GM20431 (cell line): Measurements from ENCODE around the gene CHD5.

Source experiments
- in situ Hi-C: fragments of 300-500 bp; cut with MseI, MboI; formaldehyde crosslinking; loops from one replicate; pipeline ENCODE4 v1.15.0; 2020; ENCODE audit warnings: low sequenced_read_pairs; ENCODE audit not compliant: unreplicated experiment

The CHD5 gene

DNA sequence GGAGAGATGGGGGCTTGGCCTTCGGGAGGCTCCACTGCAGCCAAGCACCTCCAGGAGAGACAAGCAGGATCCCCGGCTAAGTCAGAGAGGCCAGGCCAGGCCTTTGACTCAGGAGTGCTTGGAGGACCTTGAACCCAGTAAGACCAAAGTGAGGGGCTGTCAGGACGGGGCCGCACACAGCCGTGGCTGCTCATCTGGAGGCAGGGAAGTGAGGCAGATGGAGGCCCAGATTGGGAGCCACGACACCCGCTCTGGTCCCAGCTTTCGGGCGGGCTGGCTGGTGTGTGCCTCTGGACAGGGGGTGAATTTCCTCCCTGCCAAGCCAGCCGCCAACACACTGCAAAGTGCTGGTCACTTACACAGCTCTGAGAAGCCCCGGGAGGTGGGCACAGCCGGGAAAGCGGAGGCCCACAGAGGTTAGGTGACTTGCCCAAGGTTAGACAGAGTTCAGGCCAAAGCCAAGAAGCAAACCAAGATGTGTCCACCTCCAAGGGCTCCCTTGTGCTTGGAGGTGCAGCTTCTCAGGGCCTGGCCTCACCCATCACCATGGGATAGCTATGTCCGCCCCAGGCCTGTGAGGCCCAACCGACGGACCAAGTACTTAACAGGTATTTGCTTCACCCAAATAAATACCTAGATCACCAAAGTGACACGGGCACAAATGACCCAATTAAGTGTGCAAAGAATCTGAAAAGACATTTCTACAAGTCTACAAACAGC, 58.3 kb downstream of the CHD5 start:
- in situ Hi-C loops = no loop called here

DNA sequence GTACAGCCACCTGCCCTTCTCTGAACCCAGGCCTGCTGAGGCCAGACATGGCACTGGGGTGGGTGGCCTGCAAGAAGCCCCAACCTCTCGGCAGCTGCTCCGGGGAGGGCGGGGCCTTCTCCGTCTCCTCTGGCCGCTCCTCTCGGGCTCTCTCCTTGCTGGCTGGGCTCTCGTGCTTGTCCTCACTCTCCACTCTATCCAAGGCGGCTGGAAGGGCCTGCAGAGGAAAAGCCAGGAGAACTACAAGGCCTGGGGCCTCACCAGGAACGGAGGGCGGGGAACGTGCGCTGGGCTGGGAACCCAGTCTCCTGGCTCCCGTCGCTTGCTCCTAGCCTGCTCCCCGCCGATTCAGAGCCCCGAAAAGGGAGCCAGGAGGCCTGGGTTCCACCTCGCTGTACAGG, 59.1 kb downstream of the CHD5 start:
- in situ Hi-C loops = no loop called here

DNA sequence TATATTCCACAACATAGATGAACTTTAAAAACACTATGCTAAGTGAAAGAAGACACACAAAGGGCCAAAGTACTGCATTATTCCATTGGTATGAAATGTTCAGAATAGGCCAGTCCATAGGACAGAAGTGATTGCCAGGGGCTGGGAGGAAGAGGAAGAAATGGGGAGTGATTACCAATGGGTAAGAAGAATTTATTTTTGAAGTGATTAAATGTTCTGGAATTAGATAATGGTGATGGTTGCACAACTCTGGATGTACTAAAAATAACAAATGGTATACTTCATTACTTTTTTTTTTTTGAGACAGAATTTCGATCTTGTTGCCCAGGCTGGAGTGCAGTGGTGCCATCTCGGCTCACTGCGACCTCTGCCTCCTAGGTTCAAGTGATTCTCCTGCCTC, 61.7 kb downstream of the CHD5 start:
- in situ Hi-C loops = no loop called here

DNA sequence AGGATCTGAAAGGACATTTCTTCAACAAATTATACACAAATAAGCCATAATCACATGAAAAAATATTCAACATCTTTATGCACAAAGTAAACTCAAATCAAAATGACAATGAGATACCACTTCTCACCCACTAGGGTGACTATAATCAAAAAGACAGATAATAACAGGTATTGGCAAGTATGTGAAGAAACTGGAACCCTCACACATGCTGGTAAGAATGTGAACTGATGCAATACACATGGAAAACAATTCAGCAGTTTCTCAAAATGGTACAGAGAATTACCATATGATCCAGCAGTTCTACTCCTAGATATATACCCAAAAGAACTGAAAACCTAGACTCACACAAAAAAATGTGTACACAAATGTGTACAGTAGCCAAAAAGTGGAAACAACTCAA, 62.5 kb downstream of the CHD5 start:
- in situ Hi-C loops = no loop called here

- in situ Hi-C loops = no loop called here
Observed at GRCh38 chr1:6117064-6117463, 63.1 kb downstream of the CHD5 start.

DNA sequence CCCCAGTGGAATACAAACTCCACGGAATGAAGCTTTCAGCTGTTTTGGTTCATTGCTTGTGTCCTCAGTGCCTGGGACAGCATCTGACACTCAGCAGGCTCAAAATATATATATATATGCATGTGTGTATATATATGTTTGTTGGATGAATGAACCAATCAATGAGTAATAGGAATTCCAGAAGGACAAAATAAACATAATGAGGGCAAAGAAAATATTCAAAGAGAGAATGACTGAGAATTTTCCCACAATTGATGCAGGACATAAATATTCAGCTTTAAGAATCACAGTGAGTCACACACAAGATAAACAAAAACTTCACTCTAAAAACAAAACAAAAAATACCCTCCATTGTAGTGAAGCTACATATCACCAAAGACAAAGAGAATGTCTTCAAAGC, 64.0 kb downstream of the CHD5 start:
- in situ Hi-C loops = no loop called here

DNA sequence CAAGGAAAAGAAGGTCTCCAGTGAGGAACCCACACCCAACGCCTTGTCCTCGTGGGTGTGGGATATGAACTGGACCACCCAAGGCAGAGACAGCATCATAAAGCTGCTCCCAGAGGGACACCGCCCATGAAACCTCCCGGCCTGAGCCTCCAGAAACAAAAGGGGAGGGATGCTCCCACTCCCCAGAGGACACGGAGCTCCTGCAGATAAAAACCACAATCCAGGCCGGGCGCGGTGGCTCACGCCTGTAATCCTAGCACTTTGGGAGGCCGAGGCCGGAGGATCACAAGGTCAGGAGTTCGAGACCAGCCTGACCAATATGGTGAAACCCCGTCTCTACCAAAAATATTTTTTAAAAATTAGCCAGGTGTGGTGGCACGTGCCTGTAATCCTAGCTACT, 66.4 kb downstream of the CHD5 start:
- in situ Hi-C loops = no loop called here

- in situ Hi-C loops = no loop called here
Observed at GRCh38 chr1:6113116-6113515, 67.0 kb downstream of the CHD5 start.

GRCh38 chr1:6112690-6113005, 67.5 kb downstream of the CHD5 start:
- in situ Hi-C loops = no loop called here

- in situ Hi-C loops = no loop called here
Observed at GRCh38 chr1:6111991-6112689, 68.0 kb downstream of the CHD5 start.

- in situ Hi-C loops = no loop called here
Observed at GRCh38 chr1:6111571-6111970, 68.5 kb downstream of the CHD5 start.

DNA sequence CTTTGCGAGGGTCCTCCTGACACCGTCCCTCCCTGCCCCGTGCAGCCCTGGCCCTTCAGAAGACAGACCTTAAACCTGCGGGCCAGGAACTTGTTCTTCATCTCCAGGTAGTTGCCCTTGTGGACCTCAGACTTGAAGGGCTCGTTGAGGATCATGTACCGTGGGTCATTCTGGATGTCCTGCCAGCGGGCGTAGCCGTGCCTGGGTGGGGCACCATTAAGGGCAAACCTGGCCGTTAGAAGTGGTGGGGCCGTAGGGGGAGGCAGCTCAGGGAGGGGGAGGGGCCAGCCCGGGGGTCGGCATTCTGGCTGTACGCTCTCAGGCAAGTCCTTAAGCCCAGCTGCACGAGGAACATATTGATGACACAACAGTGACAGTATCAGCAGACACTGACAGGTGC, 69.8 kb downstream of the CHD5 start:
- in situ Hi-C loops = no loop called here

DNA sequence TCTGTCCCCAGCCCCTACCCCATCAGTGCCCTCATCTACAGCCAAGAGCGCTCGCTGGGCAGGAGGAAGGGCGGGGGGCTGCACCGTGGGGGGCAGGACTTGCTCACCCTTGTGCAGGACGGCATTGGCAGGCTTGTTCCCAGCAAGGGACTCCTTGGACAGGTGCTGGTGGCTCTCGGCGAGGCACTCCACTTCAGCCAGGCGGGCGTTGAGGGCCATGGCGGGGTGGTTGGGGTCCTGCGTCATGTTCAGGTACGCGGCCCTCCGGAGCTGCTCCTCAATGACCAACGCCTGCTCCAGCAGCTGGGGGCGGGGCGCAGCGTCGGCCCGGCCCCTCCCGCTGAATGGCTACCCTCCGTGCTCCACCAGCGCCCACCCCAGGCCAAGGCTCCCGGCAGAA, 70.4 kb downstream of the CHD5 start:
- in situ Hi-C loops = no loop called here

DNA sequence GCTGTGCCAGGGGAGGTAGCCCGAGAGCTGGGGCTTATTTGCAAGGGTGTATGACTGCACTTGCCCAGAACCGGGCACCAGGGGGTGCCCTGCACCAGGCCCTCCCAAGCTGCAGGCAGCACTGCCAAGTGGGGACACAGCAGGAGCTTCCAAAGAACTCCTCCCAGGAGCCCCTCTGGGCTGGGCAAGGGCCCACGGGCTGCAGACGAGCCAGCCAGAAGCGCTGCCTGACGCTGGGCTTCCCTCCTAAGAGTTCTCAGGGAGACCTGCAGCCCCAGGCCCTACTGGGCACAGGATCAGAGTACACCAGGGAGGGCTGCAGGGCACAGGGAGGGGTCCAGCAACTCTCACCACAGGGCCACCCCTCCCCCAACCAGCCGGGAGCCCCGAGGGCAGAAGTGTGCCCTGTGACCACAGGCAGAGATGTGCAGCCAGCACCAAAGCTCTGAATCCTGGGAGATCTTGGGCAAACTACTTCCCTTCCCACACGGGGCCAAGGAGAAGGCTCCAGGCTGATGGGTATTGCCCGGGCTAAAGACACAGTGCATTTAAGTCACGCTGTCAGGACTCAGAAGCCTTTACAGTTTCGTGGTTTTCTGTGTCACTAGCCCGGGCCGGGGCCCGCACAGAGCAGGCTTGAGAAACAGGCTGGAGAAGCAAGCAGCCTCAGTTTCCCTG, 71.0 kb downstream of the CHD5 start:
- in situ Hi-C loops = no loop called here

- in situ Hi-C loops = no loop called here
Observed at GRCh38 chr1:6108476-6108875, 71.6 kb downstream of the CHD5 start.

DNA sequence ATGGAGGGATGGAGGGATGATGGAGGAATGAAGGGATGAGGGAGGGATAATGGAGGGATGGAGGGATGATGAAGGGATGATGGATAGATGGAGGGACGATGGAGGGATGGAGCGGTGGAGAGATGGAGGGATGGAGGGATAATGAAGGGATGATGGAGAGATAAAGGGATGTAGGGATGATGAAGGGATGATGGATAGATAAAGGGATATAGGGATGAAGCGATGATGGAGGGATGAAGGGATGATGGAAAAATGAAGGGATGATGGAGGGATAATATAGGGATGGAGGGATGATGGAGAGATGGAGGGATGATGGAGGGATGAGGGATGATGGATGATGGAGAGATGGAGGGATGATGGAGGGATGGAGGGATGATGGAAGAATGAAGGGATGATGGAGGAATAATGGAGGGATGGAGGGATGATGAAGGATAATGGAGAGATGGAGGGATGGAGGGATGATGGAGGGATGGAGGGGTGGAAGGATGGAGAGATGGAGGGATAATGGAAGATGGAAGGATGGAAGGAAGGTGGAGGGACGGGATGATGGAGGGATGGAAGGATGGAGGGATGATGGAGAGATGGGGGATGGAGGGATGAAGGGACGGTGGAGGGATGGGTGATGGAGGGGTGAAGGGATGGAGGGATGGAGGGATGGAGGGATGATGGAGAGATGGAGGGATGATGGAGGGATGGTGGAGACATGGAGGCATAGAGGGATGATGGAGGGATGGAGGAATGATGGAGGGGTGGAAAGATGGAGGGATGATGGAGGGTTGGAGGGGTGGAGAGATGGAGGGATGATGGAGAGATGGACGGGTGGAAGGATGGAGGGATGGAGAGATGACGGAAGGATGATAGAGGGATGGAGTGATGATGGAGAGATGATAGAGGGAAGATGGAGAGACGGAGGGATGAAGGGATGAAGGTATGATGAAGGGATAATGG, 72.4 kb downstream of the CHD5 start:
- in situ Hi-C loops = no loop called here

- in situ Hi-C loops = no loop called here
Observed at GRCh38 chr1:6106977-6107376, 73.1 kb downstream of the CHD5 start.

- in situ Hi-C loops = no loop called here
Observed at GRCh38 chr1:6106321-6106731, 73.8 kb downstream of the CHD5 start.

DNA sequence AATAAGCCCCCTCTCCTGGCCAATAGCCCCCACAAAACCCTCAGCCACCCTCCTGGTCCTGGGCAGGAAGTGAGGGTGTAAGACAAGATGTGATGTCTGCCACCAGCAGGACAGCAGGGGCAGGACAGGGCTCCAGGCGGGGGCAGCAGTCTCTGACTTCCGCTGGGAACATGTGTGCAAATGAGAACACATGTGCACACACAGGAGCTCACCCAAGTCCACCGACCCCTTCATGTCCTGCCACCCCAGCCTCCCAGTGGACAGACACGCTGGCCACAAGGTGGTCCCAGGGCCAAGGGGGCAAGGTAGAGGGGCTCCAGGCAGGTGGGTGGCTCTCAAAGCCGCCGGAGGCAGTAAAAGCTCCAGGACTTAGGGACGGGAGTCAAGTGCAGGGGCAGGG, 74.4 kb downstream of the CHD5 start:
- in situ Hi-C loops = no loop called here

GRCh38 chr1:6105218-6105679, 74.9 kb downstream of the CHD5 start:
- in situ Hi-C loops = no loop called here
